K562 (cell line): Measurements from ENCODE around the gene TRNAU1AP. TPM values are rescaled to one million over a fixed set of nuclear protein-coding genes. Genes with fewer than 3 reads are reported as not detected.

ENCODE experiments used
- DPF2 ChIP-seq: fragments of 450-650 bp; IDR thresholded peaks from 2 replicates; pipeline ENCODE4 v1.6.1; 2016
- GTF2E2 ChIP-seq: fragments of 200-800 bp; sonication (Bioruptor generic); IDR thresholded peaks from 2 replicates; pipeline ENCODE4 v1.6.1; 2016; ENCODE audit warnings: missing genetic modification characterization, missing compliant biosample characterization
- KLF16 ChIP-seq: IDR thresholded peaks from 2 replicates; pipeline ENCODE4 v1.6.1; 2016; ENCODE audit warnings: antibody characterized with exemption
- PYGO2 ChIP-seq: fragments of 450-650 bp; IDR thresholded peaks from 2 replicates; pipeline ENCODE4 v1.6.1; 2016; ENCODE audit warnings: mild to moderate bottlenecking, missing genetic modification characterization, moderate library complexity, missing compliant biosample characterization
- TCF3 ChIP-seq: sonication (generic); formaldehyde crosslinking; IDR thresholded peaks from 2 replicates; pipeline ENCODE4 v1.4.0; 2020; ENCODE audit warnings: mild to moderate bottlenecking, missing genetic modification reagents
- TFAM ChIP-seq: fragments of 250-450 bp; sonication (Bioruptor Pico); conservative IDR thresholded peaks from 2 replicates; pipeline ENCODE4 v1.5.0; 2021; ENCODE audit warnings: mild to moderate bottlenecking, moderate library complexity
- ZFP36 ChIP-seq: fragments of 150-350 bp; IDR thresholded peaks from 2 replicates; pipeline ENCODE4 v1.6.1; 2018; ENCODE audit warnings: low read length, low read depth; ENCODE audit not compliant: partially characterized antibody
- ZNF354B ChIP-seq: fragments of 250-450 bp; sonication (Bioruptor Pico); IDR thresholded peaks from 2 replicates; pipeline ENCODE4 v1.4.0; 2020
- polyA plus RNA-seq, 8 experiments: library from polyadenylated mRNA; depleted of rRNA in 4 of 8; stranded (reverse) in 5 of 8; unstranded in 3 of 8; fragments of >200 nt; fragmentation: Nextera tagmentation in 2 of 8; fragmentation: Illumina TruSeq in 1 of 8; extraction: Ambion mirVana in 2 of 8; extraction: Trizol in 1 of 8; gene quantifications; 2 replicates each; pipeline versions ENCODE4 v1.2.1 to v1.2.3, GENCODE V29; 2011 to 2014; ENCODE audit warnings: inconsistent platforms in 1 of 8, missing spikeins in 1 of 8
- total RNA-seq, 7 experiments: library from RNA; depleted of rRNA in 6 of 7; stranded (reverse); fragments of >200 nt in 6 of 7; fragmentation: Illumina TruSeq in 2 of 7; extraction: Trizol in 2 of 7; gene quantifications; 2 replicates each; pipeline versions ENCODE4 v1.2.1 to v1.2.3, GENCODE V29; 2011 to 2021; ENCODE audit warnings: low replicate concordance in 1 of 7
- TF ChIP-seq, protein P1 (sequence below), 2 experiments: fragments of 450-650 bp in 1 of 2; sonication (generic) in 1 of 2; formaldehyde crosslinking in 1 of 2; IDR thresholded peaks; 2 replicates each; pipeline versions ENCODE4 v1.7.1 to v1.9.0; 2016 to 2022; ENCODE audit warnings: inconsistent platforms in 1 of 2, mild to moderate bottlenecking in 1 of 2, missing genetic modification reagents in 1 of 2
- TF ChIP-seq, protein P2 (sequence below): fragments of 250-450 bp; sonication (Bioruptor Pico); IDR thresholded peaks from 2 replicates; pipeline ENCODE4 v1.5.0; 2021
- TF ChIP-seq, protein P3 (sequence below): sonication (generic); formaldehyde crosslinking; IDR thresholded peaks from 2 replicates; pipeline ENCODE4 v1.8.0; 2023; ENCODE audit warnings: mild to moderate bottlenecking, missing genetic modification reagents
- TF ChIP-seq, protein P4 (sequence below): sonication (generic); formaldehyde crosslinking; IDR thresholded peaks from 2 replicates; pipeline ENCODE4 v1.8.1; 2023; ENCODE audit warnings: mild to moderate bottlenecking, missing genetic modification reagents

Gene TRNAU1AP
- total and polyA plus RNA-seq, 9 of the 15 experiments (the other 6 are each of a cell fraction or from before 2014, with no cell fraction given) = 34.9 to 110 (median 46.3) TPM

DNA sequence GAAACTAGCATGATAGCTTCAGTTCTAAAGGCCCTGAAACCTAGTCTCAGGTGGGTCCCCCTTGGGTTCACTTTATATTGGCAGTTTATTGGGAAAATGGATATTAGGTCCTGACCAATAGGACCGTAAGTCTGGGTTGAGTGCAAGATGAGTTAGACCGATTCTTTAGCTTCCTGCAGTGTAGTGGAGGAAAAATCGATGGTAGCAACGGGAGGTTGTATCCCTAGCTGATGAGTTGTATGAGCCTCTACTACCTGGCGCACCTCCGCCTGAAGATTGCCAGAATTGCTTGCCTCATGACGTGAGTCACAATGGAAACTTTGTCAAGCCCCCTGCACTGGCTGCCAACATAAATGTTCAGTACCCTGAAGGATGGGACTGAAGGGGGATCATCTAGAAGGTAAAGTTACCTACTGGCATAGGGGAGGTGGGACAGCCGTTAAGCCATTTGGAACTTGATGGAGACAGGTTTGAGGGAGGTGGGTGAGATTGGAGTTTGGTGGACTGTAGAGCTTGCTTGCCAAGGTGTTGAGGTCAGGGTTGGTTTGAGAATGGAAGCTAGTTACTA is 43.1 kb upstream of the TRNAU1AP start (continued):
- TF ChIP-seq ZFP36 (no peak), PYGO2 (no peak), KLF16 (no peak), DPF2 (no peak), GTF2E2 (tag) (no peak), TCF3 (no peak), TFAM (CRISPR knock-in tag) (no peak), ZNF354B (CRISPR knock-in tag) (no peak)
- TF ChIP-seq, protein P1, sequence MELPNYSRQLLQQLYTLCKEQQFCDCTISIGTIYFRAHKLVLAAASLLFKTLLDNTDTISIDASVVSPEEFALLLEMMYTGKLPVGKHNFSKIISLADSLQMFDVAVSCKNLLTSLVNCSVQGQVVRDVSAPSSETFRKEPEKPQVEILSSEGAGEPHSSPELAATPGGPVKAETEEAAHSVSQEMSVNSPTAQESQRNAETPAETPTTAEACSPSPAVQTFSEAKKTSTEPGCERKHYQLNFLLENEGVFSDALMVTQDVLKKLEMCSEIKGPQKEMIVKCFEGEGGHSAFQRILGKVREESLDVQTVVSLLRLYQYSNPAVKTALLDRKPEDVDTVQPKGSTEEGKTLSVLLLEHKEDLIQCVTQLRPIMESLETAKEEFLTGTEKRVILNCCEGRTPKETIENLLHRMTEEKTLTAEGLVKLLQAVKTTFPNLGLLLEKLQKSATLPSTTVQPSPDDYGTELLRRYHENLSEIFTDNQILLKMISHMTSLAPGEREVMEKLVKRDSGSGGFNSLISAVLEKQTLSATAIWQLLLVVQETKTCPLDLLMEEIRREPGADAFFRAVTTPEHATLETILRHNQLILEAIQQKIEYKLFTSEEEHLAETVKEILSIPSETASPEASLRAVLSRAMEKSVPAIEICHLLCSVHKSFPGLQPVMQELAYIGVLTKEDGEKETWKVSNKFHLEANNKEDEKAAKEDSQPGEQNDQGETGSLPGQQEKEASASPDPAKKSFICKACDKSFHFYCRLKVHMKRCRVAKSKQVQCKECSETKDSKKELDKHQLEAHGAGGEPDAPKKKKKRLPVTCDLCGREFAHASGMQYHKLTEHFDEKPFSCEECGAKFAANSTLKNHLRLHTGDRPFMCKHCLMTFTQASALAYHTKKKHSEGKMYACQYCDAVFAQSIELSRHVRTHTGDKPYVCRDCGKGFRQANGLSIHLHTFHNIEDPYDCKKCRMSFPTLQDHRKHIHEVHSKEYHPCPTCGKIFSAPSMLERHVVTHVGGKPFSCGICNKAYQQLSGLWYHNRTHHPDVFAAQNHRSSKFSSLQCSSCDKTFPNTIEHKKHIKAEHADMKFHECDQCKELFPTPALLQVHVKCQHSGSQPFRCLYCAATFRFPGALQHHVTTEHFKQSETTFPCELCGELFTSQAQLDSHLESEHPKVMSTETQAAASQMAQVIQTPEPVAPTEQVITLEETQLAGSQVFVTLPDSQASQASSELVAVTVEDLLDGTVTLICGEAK (IDR thresholded peaks at IDR 0.05) = peak; percentile 52; the same call in 1 of the 2 replicates
- TF ChIP-seq, protein P1 (CRISPR knock-in tag; IDR thresholded peaks at IDR 0.05) = no peak
- TF ChIP-seq, protein P2, sequence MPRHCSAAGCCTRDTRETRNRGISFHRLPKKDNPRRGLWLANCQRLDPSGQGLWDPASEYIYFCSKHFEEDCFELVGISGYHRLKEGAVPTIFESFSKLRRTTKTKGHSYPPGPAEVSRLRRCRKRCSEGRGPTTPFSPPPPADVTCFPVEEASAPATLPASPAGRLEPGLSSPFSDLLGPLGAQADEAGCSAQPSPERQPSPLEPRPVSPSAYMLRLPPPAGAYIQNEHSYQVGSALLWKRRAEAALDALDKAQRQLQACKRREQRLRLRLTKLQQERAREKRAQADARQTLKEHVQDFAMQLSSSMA (CRISPR knock-in tag) = peak; percentile 88; the same call in 1 of the 2 replicates
- TF ChIP-seq, protein P3, sequence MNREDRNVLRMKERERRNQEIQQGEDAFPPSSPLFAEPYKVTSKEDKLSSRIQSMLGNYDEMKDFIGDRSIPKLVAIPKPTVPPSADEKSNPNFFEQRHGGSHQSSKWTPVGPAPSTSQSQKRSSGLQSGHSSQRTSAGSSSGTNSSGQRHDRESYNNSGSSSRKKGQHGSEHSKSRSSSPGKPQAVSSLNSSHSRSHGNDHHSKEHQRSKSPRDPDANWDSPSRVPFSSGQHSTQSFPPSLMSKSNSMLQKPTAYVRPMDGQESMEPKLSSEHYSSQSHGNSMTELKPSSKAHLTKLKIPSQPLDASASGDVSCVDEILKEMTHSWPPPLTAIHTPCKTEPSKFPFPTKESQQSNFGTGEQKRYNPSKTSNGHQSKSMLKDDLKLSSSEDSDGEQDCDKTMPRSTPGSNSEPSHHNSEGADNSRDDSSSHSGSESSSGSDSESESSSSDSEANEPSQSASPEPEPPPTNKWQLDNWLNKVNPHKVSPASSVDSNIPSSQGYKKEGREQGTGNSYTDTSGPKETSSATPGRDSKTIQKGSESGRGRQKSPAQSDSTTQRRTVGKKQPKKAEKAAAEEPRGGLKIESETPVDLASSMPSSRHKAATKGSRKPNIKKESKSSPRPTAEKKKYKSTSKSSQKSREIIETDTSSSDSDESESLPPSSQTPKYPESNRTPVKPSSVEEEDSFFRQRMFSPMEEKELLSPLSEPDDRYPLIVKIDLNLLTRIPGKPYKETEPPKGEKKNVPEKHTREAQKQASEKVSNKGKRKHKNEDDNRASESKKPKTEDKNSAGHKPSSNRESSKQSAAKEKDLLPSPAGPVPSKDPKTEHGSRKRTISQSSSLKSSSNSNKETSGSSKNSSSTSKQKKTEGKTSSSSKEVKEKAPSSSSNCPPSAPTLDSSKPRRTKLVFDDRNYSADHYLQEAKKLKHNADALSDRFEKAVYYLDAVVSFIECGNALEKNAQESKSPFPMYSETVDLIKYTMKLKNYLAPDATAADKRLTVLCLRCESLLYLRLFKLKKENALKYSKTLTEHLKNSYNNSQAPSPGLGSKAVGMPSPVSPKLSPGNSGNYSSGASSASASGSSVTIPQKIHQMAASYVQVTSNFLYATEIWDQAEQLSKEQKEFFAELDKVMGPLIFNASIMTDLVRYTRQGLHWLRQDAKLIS = no peak; the same call in 1 of the 2 replicates
- TF ChIP-seq, protein P4, sequence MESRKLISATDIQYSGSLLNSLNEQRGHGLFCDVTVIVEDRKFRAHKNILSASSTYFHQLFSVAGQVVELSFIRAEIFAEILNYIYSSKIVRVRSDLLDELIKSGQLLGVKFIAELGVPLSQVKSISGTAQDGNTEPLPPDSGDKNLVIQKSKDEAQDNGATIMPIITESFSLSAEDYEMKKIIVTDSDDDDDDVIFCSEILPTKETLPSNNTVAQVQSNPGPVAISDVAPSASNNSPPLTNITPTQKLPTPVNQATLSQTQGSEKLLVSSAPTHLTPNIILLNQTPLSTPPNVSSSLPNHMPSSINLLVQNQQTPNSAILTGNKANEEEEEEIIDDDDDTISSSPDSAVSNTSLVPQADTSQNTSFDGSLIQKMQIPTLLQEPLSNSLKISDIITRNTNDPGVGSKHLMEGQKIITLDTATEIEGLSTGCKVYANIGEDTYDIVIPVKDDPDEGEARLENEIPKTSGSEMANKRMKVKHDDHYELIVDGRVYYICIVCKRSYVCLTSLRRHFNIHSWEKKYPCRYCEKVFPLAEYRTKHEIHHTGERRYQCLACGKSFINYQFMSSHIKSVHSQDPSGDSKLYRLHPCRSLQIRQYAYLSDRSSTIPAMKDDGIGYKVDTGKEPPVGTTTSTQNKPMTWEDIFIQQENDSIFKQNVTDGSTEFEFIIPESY (CRISPR knock-in tag) = no peak
